COR-L47 (cell line): ENCODE results near the gene PYHIN1.

Source experiments
- DNase-seq: peaks from one replicate; lab custom pipeline; 2025; lab: John Stamatoyannopoulos, UW

PYHIN1 gene

DNA sequence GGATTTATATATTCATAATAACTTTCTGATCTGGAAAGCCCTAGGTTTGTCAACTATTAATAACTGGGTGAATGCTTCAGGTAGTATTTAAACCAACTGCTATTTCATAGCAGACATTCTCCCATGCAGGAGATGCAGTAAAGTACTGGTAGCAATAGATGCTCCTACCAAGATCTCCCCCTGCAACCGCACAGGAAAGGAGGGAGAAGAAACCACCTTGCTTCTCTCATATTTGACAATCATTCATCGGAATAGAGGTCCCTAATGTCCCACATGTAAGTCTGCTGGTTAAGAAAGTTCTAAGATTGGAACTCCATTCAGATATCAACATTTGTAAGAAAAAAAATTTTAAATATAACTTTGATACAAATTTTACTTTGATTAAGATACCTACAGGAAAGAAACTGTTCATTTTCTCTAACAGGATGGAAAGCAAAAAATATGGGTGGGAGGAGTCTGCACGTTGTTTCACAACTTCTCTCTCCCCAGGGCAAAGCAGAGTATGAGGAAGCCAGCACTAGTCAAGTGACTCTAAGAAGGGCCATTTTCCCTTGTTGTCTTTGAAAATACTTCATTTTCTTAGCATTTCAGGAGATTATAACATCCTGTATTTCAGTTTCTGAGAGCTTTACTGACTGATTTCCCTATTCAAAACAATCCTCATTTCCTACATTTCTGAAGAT, at the start of gene PYHIN1:
Gene PYHIN1 (plus strand): TSS at position 498 of the 683 bp plus-strand sequence. CDS start 5,359 bp downstream, outside the sequence.
- no peak for DNase-seq

DNA sequence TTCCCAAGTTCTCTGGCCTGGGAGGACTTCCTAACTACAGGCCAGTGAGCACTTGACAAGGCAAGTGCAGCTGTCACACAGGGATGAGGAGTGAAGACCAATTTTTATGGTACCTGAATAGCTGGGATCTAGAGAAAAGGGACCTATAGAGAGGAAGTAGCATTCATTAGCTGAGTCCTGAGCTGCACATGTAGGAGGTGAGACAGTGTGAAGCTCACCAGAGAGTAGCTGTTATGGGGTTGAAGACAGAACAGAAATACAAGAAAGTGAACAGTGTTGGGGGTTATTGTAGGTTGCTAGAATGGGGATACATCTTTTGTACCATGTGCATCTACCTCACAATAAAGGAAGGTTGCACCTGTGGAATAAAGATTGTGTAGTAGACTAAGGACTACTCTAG, 37.7 kb upstream of the PYHIN1 start:
- DNase-seq, result no peak

DNA sequence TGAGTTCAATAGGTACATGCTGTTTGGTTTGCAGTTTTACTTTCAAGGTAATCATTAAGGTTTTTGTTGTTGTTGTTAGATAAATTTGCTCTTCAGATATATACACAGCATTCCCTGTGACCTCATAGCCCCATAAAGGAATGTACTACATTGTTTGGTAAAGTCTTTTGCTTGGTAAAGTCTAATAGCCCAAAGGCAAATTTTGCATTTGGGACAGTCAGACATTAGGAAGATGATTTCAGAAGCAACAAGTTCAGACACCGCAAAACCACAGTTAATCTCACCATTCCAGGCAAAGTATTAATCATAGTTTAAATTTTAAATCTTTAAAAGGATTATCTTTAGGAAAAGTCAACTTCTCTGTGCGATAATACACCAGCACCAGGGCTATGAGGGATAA, 32.6 kb upstream of the PYHIN1 start:
- no peak for DNase-seq

GRCh38 chr1:158901623-158902022, 29.7 kb upstream of the PYHIN1 start:
- DNase-seq, result no peak

- DNase-seq, result no peak
Observed at GRCh38 chr1:158916085-158916484, 15.3 kb upstream of the PYHIN1 start.

DNA sequence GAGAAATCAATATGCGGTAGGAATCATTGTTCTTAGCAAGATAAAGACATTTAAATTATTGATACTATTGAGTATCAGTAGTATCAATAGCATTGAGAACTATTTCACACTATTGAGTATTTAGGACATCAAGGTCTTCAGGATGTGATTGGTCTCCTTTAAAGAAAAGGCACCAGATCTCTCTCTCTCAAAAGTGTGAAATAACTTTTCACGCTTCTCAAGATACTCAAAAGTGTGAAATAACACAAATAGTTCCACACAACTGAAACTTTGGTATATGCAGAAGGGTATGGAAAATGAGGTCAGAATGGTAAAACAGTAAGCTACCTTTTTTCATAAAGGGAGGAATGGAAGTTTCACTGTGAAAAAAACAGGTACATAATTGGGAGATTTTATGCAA, 6.7 kb upstream of the PYHIN1 start:
- DNase-seq, result no peak

DNA sequence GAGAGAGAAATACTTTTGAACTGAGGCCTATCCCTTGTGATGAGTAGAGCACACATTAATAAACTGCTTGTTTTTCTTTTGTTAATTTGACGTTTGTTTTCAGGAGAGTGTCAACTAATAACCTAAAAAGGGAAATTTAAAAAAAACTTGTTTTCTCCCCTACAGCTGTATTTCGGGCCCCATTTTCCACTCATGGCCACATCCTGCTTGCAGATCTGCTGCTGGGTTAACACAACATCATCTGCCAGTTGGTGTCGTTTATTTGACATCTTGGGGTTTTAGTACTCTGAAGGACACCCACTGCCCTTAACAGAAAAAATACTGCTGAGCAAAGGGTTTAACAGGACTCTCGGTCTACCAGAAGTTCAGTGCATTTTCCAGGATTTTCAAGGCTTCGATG, 848 bp upstream of the PYHIN1 start:
- no peak for DNase-seq

DNA sequence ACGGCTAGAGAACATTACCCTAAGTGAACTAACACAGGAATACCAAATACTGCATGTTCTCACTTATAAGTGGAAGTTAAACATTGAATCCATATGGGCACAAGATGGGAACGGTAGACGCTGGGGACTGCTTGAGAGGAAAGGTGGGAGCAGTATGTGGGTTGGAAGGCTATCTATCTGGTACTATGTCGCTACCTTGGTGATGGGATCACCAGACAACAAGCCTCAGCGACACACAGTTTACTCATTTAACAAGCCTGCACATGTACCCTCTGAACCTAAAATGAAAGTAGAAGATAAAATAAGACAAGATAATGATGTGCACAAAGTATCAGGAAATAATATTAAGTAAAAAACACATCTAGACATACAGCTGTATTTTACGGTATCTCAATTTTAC, 819 bp downstream of the PYHIN1 start:
- DNase-seq, result no peak

- no peak for DNase-seq
Observed at GRCh38 chr1:158933621-158934020, 2.3 kb downstream of the PYHIN1 start.

DNA sequence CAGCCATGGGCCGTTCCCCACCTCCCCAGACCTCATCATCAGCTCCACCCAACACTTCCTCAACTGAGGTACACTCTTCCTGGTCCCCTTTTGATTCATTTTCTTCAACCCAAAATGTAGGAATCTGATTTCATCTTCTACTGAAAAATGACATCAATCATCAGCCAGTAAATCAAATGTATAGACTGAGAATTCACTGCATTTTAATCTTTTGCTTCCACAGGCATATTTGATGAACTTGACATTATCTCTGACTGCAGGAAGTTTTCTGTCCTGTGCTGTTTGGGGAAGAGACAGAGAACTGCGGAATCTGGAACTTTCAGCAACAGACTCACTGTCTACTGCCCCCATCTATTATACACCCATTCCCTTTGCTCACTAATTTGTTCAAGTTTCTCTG, 7.8 kb downstream of the PYHIN1 start:
- DNase-seq, result no peak

DNA sequence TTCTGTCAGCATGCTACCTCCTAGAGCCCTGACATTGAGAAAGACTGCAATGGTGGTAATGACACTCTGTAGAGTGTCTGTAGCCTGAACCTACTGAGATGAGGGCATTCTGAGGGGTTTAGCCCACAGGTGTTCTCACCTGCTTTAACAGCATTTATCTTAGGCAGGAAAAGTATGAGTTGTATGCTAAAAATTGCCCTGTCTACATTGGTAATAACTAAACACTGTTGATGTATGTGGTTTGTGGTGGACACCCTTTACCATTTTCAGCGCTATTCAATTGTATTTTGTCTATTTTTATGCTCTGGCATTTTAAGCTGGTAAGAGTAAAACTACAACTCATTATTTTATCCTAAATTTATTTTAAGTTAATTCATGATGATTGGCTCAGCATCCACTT, 10.0 kb downstream of the PYHIN1 start:
- DNase-seq, result no peak

GRCh38 chr1:158942490-158942889, 11.1 kb downstream of the PYHIN1 start:
- DNase-seq, result no peak

- no peak for DNase-seq
Observed at GRCh38 chr1:158943059-158943458, 11.7 kb downstream of the PYHIN1 start.

DNA sequence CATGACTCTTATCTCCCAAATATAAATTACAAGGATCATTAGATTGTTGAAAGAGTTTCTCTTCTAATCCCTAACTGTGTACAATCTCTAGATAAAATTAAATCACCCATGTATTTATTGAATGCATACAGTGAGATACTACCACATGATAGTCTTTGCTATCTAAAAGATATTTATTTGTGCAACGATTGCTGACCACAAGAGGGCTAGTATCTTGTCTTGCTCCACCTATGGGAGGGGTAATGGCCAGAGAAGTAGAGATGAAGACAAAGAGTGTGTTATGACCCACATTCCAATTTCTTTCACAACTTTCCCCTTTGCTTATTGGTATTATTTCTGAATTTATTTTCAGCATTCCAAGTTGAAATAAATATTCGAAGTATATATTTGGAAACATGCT, 13.7 kb downstream of the PYHIN1 start:
- no peak for DNase-seq

- no peak for DNase-seq
Observed at GRCh38 chr1:158946785-158947184, 15.4 kb downstream of the PYHIN1 start.

DNA sequence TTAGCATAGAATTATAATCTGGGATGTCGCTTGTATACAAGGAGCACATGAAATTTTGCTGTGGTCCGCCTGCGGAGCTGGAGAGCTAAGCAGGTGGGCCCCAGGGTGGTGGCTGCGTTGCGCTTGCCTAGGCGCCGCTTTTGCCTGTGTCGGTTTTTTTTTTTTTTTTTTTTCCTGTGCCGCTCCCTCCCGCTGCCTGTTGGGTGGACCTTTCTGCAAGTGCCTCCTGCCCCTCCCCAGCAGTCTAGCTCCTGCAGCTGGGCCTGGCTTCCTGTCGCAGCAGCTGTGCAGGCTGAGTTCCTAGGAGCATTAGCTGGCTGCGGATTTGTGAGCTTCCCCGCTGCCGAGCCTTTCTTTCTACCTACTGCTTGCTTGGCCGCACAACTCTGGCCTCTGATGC, 20.6 kb downstream of the PYHIN1 start:
- DNase-seq, result no peak

DNA sequence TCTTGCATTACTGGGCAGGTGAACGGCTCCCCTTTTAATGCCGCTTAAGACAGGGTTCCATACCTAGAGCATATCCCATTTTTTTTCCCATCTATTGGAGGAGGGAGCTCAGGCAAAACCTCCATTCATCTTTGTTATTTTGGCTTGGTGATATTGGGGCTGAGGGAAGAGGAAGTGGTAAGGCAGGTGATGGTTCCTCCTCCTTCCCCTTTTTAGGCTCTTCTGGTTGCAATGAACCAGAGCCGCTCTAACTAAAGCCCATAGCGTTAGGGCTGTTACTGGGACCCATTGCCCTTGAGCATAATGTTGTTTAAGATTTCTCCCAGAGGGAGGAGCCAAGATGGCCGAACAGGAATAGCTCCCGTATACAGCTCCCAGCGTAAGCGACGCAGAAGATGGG, 21.1 kb downstream of the PYHIN1 start:
- no peak for DNase-seq

DNA sequence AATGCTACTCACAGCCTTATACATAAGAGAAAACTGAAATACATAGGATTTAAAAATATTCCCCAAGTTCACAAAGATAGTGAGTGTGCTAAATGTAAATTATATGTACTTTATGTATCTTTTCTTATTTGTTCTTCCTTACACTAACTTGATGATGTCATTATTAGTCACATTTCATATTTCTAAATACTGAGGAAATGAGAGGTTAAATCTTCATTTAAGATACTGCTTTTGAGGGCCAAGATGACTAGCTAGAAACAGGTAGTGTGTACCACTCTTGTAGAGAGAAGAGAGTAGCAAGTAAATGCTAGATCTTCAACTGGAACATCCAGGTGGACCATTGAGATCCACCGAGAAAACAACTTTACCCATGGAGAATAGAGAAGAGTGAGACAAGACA, 29.8 kb downstream of the PYHIN1 start:
- DNase-seq, result no peak

DNA sequence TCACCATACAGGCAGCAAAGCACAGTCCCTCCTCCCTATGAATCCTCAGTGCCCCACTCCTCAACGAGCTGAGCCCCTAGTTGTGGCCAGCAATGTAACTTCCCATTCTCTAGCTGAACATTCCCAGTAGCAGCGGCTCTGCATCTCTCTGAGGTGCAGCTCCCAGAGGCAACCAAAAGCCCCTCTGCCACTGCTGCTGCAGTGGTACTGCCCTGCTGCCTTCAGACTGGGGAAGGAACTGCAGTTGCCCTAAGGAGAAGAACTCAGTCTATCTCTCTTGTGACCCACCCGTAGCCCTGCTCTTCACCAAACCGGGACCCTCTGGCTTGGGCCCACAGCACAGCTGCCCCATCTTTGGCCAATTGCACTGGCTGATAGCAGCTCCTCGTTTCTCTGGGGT, 31.6 kb downstream of the PYHIN1 start:
- no peak for DNase-seq

GRCh38 chr1:158969166-158969565, 37.8 kb downstream of the PYHIN1 start:
- DNase-seq, result no peak

DNA sequence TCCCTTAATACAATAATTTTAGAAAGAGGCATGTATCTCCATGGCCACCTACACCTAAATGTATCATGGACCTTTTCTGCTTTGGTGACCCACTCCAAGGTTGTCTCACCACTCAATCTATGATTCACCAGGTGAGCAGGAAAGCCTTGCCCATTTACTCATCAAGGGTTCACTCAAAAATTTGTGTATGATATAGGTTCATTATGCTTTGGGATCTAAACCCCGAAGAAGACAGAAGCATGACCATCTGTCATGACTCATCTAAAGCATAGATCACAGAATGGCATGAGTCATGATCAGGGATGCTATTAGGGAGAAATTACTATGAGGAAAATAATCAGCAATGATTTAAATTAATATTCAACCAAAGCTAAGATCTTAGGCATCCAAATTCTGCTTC, 38.5 kb downstream of the PYHIN1 start:
- DNase-seq, result no peak

DNA sequence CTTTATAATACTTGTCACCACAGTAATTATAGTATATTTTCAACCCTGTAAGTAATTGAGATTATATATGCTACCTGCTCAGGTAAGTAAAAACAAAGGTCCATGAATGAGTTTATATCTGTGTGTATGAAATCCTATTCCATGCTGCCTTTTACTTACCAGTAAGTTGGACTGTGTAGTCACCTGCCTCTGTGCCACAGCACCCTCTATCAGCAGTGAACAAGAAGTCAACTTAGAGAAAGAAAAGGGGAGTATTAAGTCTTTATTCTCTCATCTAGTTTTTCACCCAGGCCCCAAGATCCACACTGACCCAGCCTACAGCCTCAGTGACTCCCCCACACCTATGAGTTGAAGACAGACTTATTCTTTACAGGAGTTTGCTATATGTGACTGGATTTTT, 41.5 kb downstream of the PYHIN1 start:
- DNase-seq, result no peak

- no peak for DNase-seq
Observed at GRCh38 chr1:158976219-158976618, 44.9 kb downstream of the PYHIN1 start.

GRCh38 chr1:158978730-158979129, 47.4 kb downstream of the PYHIN1 start:
- DNase-seq, result no peak

DNA sequence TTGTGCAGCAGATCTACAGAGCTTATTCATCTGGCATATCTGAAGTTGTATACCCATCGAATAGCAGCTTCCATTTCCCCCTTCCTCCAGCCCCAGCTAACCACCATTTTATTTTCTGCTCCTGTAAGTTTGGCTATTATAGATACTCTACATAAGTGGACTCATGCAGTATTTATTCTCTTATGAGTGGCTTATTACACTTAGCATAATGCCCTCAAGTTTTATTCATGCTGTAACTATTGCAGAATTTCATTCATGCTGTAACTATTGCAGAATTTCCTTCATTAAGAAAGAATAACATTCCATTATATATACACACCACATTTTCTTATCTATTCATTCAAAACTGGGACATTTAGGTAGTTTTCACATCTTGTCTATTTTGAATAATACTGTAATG, 47.9 kb downstream of the PYHIN1 start:
- no peak for DNase-seq
